Activated CD8-positive, alpha-beta memory T cell treated with anti-CD3 and anti-CD28 coated beads for 4 hours (primary cell): ENCODE results near the gene NDUFS6.
"Not testable (repeated sequence)": the region's sequence is repeated elsewhere in the genome, so short reads cannot be mapped to it uniquely, and the experiment has no call there.

Experiments used
- DNase-seq, 2 donors: peaks; one replicate each; pipeline ENCODE4 v3.0.0-alpha.2; 2020; ENCODE audit warnings: low read depth in 2 of 2

The NDUFS6 gene

GRCh38 chr5:1815881-1816292 lies 14.7 kb downstream of the NDUFS6 start:
- no peak for DNase-seq

DNA sequence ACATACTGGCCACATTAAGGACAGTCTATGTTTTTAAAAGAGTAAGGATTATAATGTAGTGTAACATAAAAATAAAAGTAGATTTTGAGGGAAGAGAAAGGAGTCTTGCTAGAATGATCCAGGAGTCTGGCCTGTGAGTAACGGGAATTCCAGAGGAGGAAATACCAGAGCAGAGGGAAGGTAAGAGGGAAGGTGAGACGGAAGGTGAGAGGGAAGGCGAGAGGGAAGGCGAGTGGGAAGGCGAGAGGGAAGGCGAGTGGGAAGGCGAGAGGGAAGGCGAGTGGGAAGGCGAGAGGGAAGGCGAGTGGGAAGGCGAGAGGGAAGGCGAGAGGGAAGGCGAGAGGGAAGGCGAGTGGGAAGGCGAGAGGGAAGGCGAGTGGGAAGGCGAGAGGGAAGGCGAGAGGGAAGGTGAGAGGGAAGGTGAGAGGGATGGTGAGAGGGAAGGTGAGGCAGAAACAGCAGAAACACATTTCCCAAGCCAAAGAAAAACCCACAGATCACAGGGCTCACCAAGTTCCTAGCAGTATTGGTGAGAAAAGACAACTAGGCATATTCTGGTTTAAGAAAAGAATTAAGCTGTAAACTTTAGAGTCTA lies 15.4 kb downstream of the NDUFS6 start:
- DNase-seq, result not testable (repeated sequence)

DNA sequence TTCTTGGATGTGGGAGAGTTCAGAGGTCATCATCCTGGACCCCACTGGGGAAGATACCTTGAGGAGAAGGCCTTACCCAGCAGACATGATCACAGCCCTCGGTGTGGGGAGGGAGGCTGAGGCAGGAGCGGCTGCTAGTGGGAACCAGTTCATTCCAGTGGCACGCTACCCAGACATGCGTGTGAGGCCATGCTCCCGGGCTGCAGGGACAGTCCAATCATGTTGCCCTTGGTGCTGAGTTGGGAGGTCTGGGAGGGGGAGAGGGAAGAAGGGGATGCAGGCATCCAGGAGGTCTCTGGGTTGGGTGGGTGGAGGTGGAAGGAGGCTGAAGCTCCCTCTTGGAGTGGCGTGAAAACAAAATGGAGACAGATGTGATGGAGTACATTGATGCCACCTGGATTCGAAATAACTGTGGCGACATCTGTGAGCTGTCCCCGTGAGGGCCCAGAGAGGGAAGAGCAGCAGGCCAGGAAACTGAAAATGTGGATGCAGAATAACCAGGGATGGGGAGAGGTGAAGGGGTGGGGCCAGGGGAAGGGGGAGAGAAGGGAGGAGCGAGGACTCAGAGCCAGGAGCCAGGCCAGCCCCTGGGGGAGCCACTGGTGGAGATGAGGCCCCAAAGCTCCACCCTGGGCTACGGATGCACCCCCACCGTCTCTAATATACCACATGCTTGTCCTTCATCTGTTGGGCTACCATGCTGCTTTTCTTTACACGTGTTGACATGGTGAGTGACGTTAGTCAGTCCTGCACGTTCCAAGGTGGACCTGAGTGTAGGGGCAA lies 16.2 kb downstream of the NDUFS6 start:
- no peak for DNase-seq

- DNase-seq, result no peak
These were observed 17.6 kb downstream of the NDUFS6 start for GRCh38 chr5:1818784-1819183.

DNA sequence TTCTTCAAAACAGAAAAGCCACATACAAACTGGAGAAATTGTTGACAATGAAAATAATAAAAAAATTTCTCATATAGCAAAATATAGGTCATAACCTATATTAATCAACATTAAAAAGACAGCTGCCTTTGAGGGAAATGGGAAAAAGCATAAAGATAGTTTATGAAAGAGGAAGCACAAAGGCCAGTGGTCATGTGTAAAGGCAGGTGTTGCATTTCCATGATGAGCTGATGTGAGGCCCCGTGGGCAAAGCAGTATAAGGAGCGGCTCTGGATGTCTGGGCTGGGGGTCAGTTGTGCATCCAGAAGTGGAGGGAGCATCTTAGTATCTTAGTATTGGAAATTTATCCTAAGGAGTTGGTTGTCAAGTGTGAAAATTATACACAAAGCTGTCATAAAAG lies 18.3 kb downstream of the NDUFS6 start:
- no peak for DNase-seq

DNA sequence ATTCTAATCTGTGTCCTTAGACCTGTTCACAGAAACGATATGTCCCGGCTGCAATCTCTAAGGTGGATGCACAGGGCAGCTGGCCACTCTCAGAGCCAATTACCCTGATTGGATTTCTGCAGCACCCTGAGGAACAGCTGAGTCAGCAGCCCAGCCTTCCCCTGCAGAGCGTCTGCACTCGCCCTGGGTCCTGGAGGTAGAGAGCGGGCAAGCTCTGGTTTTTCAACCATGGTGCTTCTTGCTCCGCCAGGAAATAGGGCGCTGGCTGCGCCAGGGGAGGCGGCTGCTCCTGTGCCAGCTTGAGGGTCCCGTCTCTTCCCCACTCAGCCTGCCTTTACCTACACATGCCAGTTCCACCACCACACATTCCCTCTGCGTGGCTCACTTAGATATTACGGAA lies 19.2 kb downstream of the NDUFS6 start:
- DNase-seq, result no peak

DNA sequence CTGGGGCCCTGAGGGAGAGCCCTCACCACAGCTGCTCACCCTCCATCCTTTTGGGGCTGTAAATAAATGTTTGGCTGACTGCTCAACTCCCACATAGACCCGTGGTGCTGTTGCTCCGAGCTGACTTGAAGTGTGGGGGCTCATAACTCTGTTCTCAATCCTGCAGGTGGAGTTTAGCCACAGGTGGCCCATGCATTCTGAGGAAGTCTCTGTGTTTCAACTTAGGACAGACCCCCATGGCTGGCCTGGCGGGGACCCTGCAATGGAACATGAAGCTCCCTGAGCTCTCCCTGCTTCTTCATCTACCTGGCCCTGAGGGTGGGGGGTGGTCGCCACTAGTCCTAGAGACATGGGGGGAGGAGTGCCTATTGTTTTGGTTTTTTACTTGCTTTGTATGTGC lies 19.7 kb downstream of the NDUFS6 start:
- DNase-seq, result no peak

DNA sequence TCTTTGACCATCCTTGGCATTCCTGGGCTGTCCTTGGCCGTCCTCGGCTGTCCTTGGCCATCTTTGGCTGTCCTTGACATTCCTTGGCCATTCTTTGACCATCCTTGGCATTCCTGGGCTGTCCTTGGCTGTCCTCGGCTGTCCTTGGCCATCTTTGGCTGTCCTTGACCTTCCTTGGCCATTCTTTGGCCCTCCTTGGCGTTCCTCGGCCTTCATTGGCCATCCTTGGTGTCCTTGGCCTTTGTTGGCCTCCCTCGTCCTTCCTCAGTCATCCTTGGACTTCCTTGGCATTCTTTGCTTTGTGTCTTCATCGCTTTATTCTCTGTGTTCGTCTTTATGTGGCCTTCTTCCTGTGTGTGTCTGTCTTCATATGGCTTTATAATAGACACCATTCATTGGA lies 20.7 kb downstream of the NDUFS6 start:
- DNase-seq, result no peak

- DNase-seq, result no peak
These were observed 22.3 kb downstream of the NDUFS6 start for GRCh38 chr5:1823381-1824034.

- DNase-seq, result no peak
These were observed 23.1 kb downstream of the NDUFS6 start for GRCh38 chr5:1824109-1824821.

DNA sequence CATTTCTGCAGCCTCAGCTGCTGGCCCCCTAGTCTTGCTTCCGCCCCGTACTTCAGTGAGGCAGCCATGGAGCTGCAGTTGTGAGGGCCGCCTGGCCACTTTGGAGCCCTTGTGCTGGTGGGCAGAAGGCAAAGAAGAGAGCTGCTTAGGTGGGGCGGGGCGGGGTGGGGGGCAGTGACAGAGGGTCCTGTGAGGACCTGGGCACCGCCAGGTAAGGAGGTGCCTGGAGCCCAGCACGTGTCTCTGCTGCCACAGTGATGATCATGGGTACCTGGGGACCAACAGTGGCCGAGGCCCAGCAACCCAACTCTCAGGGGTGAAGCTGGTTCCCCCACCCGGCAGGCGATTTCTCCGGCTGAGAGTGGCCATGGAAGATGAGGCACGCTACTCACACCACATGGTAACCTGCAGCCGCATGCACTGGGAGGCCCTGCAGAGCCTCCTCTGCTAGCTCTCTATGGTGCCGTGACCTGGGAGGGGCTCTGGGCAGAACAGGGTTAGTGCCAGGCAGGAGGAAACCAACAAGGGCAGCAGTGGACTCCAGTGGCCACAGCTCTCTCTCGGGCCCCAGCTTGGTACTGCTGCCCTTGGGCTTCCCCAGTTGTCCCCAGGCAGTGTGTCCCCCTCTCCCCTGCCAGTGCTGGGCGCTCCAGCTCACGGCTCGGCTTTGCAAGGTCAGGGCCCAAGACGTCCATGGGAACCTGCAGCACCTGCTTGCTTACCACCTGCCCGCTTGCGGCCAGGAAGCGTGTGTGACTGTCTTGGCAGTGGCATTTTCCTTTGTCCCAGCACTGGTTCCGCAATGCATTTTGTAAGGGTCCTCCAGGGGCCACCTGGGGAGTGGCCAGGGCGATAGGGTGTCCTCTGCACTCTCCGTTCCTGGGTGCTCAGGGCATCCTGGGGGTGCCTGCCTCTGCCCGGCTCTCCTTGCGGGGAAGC lies 24.0 kb downstream of the NDUFS6 start:
- DNase-seq, result no peak

DNA sequence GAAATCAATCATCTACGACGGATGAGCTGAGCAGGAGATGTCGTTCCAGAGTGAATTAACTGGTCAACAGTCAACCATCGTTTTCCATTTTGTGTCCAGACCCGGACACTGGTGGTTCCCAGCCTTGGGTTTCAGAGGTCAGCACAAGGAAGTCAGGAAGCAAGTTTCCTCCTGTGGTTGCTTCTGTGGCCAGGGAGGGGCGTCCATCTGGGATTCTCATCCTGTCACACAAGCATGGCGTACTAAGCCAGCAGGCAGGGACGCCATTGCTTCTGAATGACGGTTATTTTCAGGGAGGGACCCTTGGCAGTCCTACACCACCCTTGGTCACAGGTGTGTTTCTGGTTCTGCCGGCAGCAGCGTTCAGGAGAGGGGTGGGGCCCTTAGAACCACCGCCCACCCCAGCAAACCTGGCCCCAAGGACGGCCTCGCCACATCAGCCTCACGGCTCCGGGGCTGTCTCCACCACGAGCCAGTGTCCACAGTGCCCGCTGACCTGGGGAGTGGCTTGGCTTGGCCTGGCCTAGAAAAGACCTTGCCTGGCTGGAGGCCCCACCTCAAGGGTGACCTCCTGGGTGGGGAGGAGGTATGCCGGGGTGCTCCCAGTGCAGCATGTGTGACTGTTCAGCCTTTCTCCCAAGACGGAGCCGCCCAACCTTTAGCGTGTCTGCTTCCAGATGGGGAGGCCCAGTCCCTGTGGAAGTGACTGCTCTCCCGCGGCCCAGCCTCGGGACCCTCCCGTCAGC lies 25.2 kb downstream of the NDUFS6 start:
- no peak for DNase-seq

DNA sequence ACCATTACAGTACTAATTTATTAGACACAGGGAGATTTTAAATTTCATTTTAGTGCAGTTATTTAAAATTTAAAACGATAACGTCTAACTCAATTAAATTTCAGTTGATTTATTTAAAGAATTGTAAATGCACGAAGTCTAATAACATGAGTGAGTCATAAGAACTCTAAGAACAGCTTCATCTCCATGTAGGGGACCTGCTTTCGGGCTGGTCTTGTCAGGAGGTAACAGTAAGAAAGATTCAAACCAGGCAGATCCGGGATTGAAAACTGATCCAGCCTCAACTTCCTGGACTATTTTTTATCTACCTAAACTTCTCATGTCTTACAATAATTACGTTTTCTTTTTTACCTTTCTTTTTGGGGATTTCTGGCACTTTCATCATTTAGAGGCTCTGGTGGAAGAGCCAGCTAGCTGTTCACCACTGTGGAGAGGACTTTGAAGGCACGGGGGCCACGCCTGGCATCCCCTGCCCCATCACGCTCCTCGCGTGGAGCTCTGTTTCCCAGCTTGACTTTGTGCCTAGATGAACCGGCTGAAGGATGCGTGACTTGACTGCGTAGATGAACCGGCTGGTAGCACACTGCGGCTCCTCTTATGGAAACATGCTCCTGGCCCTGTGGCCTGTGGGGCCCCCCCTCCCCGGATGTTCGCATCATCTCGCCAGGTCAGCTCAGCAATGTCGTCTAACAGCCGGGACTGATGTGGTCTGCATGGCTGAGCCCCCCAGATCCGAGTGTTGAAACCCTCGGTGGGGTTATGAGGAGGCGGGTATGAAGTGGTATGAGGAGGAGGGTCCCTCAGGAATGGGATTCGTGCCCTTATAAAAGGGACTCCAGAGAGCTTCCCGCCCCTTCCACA lies 26.0 kb downstream of the NDUFS6 start:
- DNase-seq, result no peak

GRCh38 chr5:1827886-1828397 lies 26.7 kb downstream of the NDUFS6 start:
- no peak for DNase-seq

GRCh38 chr5:1830571-1831228 lies 29.5 kb downstream of the NDUFS6 start:
- DNase-seq, result no peak

DNA sequence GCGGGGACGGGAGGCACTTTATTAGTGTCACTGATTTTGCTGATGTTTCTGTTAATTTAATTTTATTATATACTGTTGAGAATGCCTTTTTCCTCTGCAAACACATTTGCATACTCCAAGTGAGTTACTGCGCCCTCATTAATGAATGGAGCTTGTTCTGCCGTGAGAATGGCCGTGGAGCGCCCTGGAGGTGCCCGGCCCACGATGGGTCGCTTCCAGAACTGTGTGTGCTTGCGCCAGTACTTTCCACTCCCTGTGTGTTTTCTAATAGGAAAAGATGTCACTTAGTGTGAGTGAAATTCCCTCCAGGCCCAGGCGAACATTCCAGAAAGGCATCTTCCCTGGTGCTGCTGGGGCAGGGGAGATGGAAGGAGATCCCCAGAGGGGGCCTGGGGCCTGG lies 30.1 kb downstream of the NDUFS6 start:
- no peak for DNase-seq

- DNase-seq, result no peak
These were observed 30.6 kb downstream of the NDUFS6 start for GRCh38 chr5:1831677-1832313.

GRCh38 chr5:1832511-1833250 lies 31.5 kb downstream of the NDUFS6 start:
- DNase-seq, result no peak
